HepG2 (cell line): Measurements from ENCODE around the gene OXLD1. TPM values are rescaled to one million over a fixed set of nuclear protein-coding genes. Genes with fewer than 3 reads are reported as not detected.

Experiments used
- FOXO1 ChIP-seq: sonication (generic); formaldehyde crosslinking; IDR thresholded peaks from 2 replicates; pipeline ENCODE4 v1.4.0; 2020; ENCODE audit warnings: missing genetic modification reagents
- GLI4 ChIP-seq: sonication (generic); formaldehyde crosslinking; IDR thresholded peaks from 2 replicates; pipeline ENCODE4 v1.5.1; 2020; ENCODE audit warnings: missing genetic modification reagents, mild to moderate bottlenecking, moderate library complexity, borderline replicate concordance
- MBNL3 ChIP-seq: fragments of 250-450 bp; sonication (Bioruptor Pico); conservative IDR thresholded peaks from 2 replicates; pipeline ENCODE4 v1.8.0; 2022; ENCODE audit warnings: mild to moderate bottlenecking, inconsistent platforms
- MEIS2 ChIP-seq: sonication (generic); formaldehyde crosslinking; IDR thresholded peaks from 2 replicates; pipeline ENCODE4 v1.9.0; 2021; ENCODE audit warnings: mild to moderate bottlenecking, missing genetic modification reagents
- SALL2 ChIP-seq: sonication (generic); formaldehyde crosslinking; IDR thresholded peaks from 2 replicates; pipeline ENCODE4 v1.8.1; 2023; ENCODE audit warnings: mild to moderate bottlenecking, missing genetic modification reagents, inconsistent platforms
- SP2 ChIP-seq: sonication (generic); formaldehyde crosslinking; IDR thresholded peaks from 2 replicates; pipeline ENCODE4 v1.5.1; 2020; ENCODE audit warnings: mild to moderate bottlenecking, missing genetic modification reagents
- THYN1 ChIP-seq: sonication (generic); formaldehyde crosslinking; IDR thresholded peaks from 2 replicates; pipeline ENCODE4 v1.8.1; 2023; ENCODE audit warnings: low read depth, mild to moderate bottlenecking, moderate library complexity, missing genetic modification reagents, borderline replicate concordance
- U2AF2 ChIP-seq: fragments of 200-400 bp; formaldehyde crosslinking; IDR thresholded peaks from 2 replicates; pipeline ENCODE4 v1.6.1; 2017; ENCODE audit warnings: low read depth, mild to moderate bottlenecking, low read length
- ZNF121 ChIP-seq: sonication (generic); formaldehyde crosslinking; IDR thresholded peaks from 2 replicates; pipeline ENCODE4 v1.5.0; 2020; ENCODE audit warnings: mild to moderate bottlenecking, missing genetic modification reagents
- ZNF234 ChIP-seq: sonication (generic); formaldehyde crosslinking; conservative IDR thresholded peaks from 2 replicates; pipeline ENCODE4 v1.5.1; 2020; ENCODE audit warnings: mild to moderate bottlenecking, missing genetic modification reagents
- ZNF260 ChIP-seq: sonication (generic); formaldehyde crosslinking; IDR thresholded peaks from 2 replicates; pipeline ENCODE4 v1.4.0; 2020; ENCODE audit warnings: missing genetic modification reagents, low read depth, mild to moderate bottlenecking, borderline replicate concordance
- ZNF264 ChIP-seq: sonication (generic); formaldehyde crosslinking; IDR thresholded peaks from 2 replicates; pipeline ENCODE4 v1.4.0; 2020; ENCODE audit warnings: missing genetic modification reagents
- ZNF644 ChIP-seq: IDR thresholded peaks from 2 replicates; pipeline ENCODE4 v1.6.1; 2016; ENCODE audit warnings: low read depth
- ZNF652 ChIP-seq: IDR thresholded peaks from 2 replicates; pipeline ENCODE4 v1.6.1; 2016; ENCODE audit warnings: low read depth, borderline replicate concordance
- ZNF790 ChIP-seq: sonication (generic); formaldehyde crosslinking; IDR thresholded peaks from 2 replicates; pipeline ENCODE4 v1.8.0; 2022; ENCODE audit warnings: missing genetic modification reagents, mild to moderate bottlenecking, borderline replicate concordance
- polyA plus RNA-seq, 8 experiments: library from polyadenylated mRNA; depleted of rRNA in 3 of 8; stranded (reverse) in 7 of 8; unstranded in 1 of 8; fragments of >200 nt; fragmentation: Illumina TruSeq in 4 of 8; extraction: Trizol in 4 of 8; gene quantifications; 2 replicates each; pipeline versions ENCODE4 v1.2.1 to v1.2.3, GENCODE V29; 2011 to 2016; ENCODE audit warnings: low read depth in 4 of 8, missing spikeins in 1 of 8, mixed read lengths in 1 of 8; ENCODE audit not compliant: insufficient read depth in 1 of 8
- total RNA-seq, 5 experiments: library from RNA; depleted of rRNA; stranded (reverse); fragments of >200 nt; fragmentation: Illumina TruSeq; extraction: Trizol; gene quantifications; 2 replicates each; pipeline ENCODE4 v1.2.3, GENCODE V29; 2016; ENCODE audit warnings: low read depth in 1 of 5
- TF ChIP-seq, protein P1 (sequence below): sonication (generic); formaldehyde crosslinking; IDR thresholded peaks from 2 replicates; pipeline ENCODE4 v1.4.0; 2020; ENCODE audit warnings: low read depth, mild to moderate bottlenecking, missing genetic modification reagents
- TF ChIP-seq, protein P2 (sequence below): sonication (generic); formaldehyde crosslinking; IDR thresholded peaks from 2 replicates; pipeline ENCODE4 v1.4.0; 2020; ENCODE audit warnings: mild to moderate bottlenecking, missing genetic modification reagents
- TF ChIP-seq, protein P3 (sequence below): IDR thresholded peaks from 2 replicates; pipeline ENCODE4 v1.6.1; 2016
- TF ChIP-seq, protein P4 (sequence below): IDR thresholded peaks from 2 replicates; pipeline ENCODE4 v1.6.1; 2016; ENCODE audit warnings: missing compliant biosample characterization, missing genetic modification reagents, borderline replicate concordance
- TF ChIP-seq, protein P5 (sequence below): sonication (generic); formaldehyde crosslinking; IDR thresholded peaks from 2 replicates; pipeline ENCODE4 v1.4.0; 2020; ENCODE audit warnings: missing genetic modification reagents

OXLD1 gene
- total and polyA plus RNA-seq, 2 of the 13 experiments (the other 11 are each of a cell fraction or from before 2014, with no cell fraction given): 27.1 to 37.5 TPM

DNA sequence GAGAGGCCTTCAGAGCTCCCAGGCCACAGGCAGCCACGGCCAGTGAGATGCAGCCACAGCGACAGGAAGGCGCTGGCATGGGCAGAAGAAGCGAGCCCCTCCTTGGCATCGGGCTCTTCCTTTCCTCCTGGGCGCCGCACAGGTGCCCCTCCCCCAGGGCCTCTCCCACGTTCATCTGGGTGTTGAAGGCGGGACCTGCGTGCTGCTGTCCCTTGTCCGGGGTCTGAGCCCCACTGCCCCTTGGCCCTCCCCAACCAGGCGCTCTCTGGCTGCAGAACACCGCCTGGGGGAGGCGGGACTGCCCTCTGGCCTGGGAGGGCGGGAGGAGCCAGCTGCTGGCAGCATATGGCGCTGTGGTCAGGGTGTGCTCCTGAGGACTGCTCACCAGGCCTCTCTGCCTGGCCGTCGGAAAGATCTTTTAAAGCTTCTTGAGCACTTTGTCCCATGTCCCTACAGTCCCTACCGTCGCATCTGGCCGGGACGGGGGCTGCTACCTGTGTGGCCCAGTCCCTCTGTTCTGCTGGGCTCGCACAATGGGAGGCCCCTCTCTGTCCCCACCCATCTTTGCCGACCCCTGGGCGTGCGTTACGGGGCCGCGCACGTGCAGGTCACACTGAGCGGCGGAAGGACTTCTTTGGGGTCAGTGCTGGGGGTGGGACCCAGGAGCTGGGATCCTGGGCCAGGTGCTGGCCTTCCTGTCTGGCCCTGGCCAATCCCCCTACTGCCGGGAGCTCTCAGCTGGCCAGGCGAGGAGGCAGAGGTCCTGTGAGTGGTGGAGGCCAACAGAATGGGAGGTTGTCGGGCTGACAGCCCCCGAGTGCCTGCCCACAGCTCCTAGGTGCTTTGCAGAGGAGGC, 47.4 kb upstream of the OXLD1 start (continued):
- TF ChIP-seq, protein P1, sequence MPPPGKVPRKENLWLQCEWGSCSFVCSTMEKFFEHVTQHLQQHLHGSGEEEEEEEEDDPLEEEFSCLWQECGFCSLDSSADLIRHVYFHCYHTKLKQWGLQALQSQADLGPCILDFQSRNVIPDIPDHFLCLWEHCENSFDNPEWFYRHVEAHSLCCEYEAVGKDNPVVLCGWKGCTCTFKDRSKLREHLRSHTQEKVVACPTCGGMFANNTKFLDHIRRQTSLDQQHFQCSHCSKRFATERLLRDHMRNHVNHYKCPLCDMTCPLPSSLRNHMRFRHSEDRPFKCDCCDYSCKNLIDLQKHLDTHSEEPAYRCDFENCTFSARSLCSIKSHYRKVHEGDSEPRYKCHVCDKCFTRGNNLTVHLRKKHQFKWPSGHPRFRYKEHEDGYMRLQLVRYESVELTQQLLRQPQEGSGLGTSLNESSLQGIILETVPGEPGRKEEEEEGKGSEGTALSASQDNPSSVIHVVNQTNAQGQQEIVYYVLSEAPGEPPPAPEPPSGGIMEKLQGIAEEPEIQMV (CRISPR knock-in tag): peak; percentile 55; the same call in 1 of the 2 replicates
- TF ChIP-seq ZNF264: no peak
- peak; percentile 73 for TF ChIP-seq SP2
- TF ChIP-seq GLI4 (CRISPR knock-in tag): no peak; the same call in 1 of the 2 replicates
- TF ChIP-seq, protein P2, sequence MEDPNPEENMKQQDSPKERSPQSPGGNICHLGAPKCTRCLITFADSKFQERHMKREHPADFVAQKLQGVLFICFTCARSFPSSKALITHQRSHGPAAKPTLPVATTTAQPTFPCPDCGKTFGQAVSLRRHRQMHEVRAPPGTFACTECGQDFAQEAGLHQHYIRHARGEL: peak; percentile 66; the same call in 1 of the 2 replicates
- TF ChIP-seq ZNF121 (CRISPR knock-in tag): 0 out of 2 replicates have a peak, but pooled peaks have one; percentile 10
- no peak for TF ChIP-seq ZNF790 (CRISPR knock-in tag)
- no peak; the same call in 1 of the 2 replicates for TF ChIP-seq ZNF234 (CRISPR knock-in tag)
- TF ChIP-seq, protein P3, sequence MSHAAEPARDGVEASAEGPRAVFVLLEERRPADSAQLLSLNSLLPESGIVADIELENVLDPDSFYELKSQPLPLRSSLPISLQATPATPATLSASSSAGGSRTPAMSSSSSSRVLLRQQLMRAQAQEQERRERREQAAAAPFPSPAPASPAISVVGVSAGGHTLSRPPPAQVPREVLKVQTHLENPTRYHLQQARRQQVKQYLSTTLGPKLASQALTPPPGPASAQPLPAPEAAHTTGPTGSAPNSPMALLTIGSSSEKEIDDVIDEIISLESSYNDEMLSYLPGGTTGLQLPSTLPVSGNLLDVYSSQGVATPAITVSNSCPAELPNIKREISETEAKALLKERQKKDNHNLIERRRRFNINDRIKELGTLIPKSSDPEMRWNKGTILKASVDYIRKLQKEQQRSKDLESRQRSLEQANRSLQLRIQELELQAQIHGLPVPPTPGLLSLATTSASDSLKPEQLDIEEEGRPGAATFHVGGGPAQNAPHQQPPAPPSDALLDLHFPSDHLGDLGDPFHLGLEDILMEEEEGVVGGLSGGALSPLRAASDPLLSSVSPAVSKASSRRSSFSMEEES (CRISPR knock-in tag): peak; percentile 59; the same call in 1 of the 2 replicates
- TF ChIP-seq, protein P4, sequence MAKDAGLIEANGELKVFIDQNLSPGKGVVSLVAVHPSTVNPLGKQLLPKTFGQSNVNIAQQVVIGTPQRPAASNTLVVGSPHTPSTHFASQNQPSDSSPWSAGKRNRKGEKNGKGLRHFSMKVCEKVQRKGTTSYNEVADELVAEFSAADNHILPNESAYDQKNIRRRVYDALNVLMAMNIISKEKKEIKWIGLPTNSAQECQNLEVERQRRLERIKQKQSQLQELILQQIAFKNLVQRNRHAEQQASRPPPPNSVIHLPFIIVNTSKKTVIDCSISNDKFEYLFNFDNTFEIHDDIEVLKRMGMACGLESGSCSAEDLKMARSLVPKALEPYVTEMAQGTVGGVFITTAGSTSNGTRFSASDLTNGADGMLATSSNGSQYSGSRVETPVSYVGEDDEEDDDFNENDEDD (CRISPR knock-in tag): peak; percentile 90; the same call in 1 of the 2 replicates
- TF ChIP-seq ZNF644 (CRISPR knock-in tag): no peak; the same call in none of the 2 replicates
- TF ChIP-seq ZNF652 (CRISPR knock-in tag): no peak
- peak; percentile 67; the same call in 1 of the 2 replicates for TF ChIP-seq ZNF260 (CRISPR knock-in tag)
- TF ChIP-seq SALL2 (CRISPR knock-in tag): peak; percentile 85
- TF ChIP-seq FOXO1: no peak; the same call in none of the 2 replicates
- TF ChIP-seq THYN1 (CRISPR knock-in tag): no peak
- peak; percentile 61; the same call in 1 of the 2 replicates for TF ChIP-seq MEIS2 (CRISPR knock-in tag)
- no peak for TF ChIP-seq U2AF2
- TF ChIP-seq, protein P5, sequence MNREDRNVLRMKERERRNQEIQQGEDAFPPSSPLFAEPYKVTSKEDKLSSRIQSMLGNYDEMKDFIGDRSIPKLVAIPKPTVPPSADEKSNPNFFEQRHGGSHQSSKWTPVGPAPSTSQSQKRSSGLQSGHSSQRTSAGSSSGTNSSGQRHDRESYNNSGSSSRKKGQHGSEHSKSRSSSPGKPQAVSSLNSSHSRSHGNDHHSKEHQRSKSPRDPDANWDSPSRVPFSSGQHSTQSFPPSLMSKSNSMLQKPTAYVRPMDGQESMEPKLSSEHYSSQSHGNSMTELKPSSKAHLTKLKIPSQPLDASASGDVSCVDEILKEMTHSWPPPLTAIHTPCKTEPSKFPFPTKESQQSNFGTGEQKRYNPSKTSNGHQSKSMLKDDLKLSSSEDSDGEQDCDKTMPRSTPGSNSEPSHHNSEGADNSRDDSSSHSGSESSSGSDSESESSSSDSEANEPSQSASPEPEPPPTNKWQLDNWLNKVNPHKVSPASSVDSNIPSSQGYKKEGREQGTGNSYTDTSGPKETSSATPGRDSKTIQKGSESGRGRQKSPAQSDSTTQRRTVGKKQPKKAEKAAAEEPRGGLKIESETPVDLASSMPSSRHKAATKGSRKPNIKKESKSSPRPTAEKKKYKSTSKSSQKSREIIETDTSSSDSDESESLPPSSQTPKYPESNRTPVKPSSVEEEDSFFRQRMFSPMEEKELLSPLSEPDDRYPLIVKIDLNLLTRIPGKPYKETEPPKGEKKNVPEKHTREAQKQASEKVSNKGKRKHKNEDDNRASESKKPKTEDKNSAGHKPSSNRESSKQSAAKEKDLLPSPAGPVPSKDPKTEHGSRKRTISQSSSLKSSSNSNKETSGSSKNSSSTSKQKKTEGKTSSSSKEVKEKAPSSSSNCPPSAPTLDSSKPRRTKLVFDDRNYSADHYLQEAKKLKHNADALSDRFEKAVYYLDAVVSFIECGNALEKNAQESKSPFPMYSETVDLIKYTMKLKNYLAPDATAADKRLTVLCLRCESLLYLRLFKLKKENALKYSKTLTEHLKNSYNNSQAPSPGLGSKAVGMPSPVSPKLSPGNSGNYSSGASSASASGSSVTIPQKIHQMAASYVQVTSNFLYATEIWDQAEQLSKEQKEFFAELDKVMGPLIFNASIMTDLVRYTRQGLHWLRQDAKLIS: peak; percentile 56; the same call in 1 of the 2 replicates
- TF ChIP-seq MBNL3 (CRISPR knock-in tag): no peak
